ENCODE data around the gene DHTKD1.

DHTKD1 gene

GRCh38 chr10:12051241-12051640 is 17.5 kb upstream of the DHTKD1 start:
- H3K9me3 ChIP-seq (ENCODE audit: severe bottlenecking) = no peaks in the 10 kb centered on the region
- H3K27ac ChIP-seq (ENCODE audit: poor library complexity, severe bottlenecking) = no peak overlapping the region
- no peak for TF ChIP-seq CTCF (IDR thresholded peaks at IDR 0.05; ENCODE audit: poor library complexity, severe bottlenecking)
- H3K4me3 ChIP-seq (ENCODE audit: severe bottlenecking) = no peak overlapping the region
- ATAC-seq (ENCODE audit: low read depth) (no peak), DNase-seq (ENCODE audit: low spot score) (no peak)
- H3K4me1 ChIP-seq (ENCODE audit: insufficient read depth, poor library complexity, severe bottlenecking) = peaks cover 5% of the 10 kb centered on the region
- no peaks in the 10 kb centered on the region for H3K36me3 ChIP-seq (ENCODE audit: low read depth)
- no peaks in the 10 kb centered on the region for H3K27me3 ChIP-seq (ENCODE audit: insufficient read depth, poor library complexity, severe bottlenecking)

GRCh38 chr10:12055732-12056131 is 13.0 kb upstream of the DHTKD1 start:
- no peak for DNase-seq (ENCODE audit: low spot score)
- H3K9me3 ChIP-seq (ENCODE audit: severe bottlenecking) = no peaks in the 10 kb centered on the region
- H3K27ac ChIP-seq (ENCODE audit: poor library complexity, severe bottlenecking) = no peak overlapping the region
- no peaks in the 10 kb centered on the region for H3K27me3 ChIP-seq (ENCODE audit: insufficient read depth, poor library complexity, severe bottlenecking)
- no peak for TF ChIP-seq CTCF (IDR thresholded peaks at IDR 0.05; ENCODE audit: poor library complexity, severe bottlenecking)
- peaks cover 5% of the 10 kb centered on the region for H3K4me1 ChIP-seq (ENCODE audit: insufficient read depth, poor library complexity, severe bottlenecking)
- ATAC-seq (ENCODE audit: low read depth) = no peak
- no peak overlapping the region for H3K4me3 ChIP-seq (ENCODE audit: severe bottlenecking)
- H3K36me3 ChIP-seq (ENCODE audit: low read depth) = no peaks in the 10 kb centered on the region

- no peak for DNase-seq (ENCODE audit: low spot score)
- peaks cover 5% of the 10 kb centered on the region for H3K4me1 ChIP-seq (ENCODE audit: insufficient read depth, poor library complexity, severe bottlenecking)
- H3K9me3 ChIP-seq (ENCODE audit: severe bottlenecking) = no peaks in the 10 kb centered on the region
- ATAC-seq (ENCODE audit: low read depth) = no peak
- H3K36me3 ChIP-seq (ENCODE audit: low read depth) = no peaks in the 10 kb centered on the region
- no peaks in the 10 kb centered on the region for H3K27me3 ChIP-seq (ENCODE audit: insufficient read depth, poor library complexity, severe bottlenecking)
- no peak overlapping the region for H3K4me3 ChIP-seq (ENCODE audit: severe bottlenecking)
- no peak for TF ChIP-seq CTCF (IDR thresholded peaks at IDR 0.05; ENCODE audit: poor library complexity, severe bottlenecking)
- H3K27ac ChIP-seq (ENCODE audit: poor library complexity, severe bottlenecking) = no peak overlapping the region
Measured at GRCh38 chr10:12056748-12057147, 12.0 kb upstream of the DHTKD1 start.

GRCh38 chr10:12061124-12061523 is 7.6 kb upstream of the DHTKD1 start:
- DNase-seq (ENCODE audit: low spot score) (no peak), ATAC-seq (ENCODE audit: low read depth) (no peak)
- TF ChIP-seq CTCF (IDR thresholded peaks at IDR 0.05; ENCODE audit: poor library complexity, severe bottlenecking) = no peak
- Histone ChIP-seq H3K36me3 (ENCODE audit: low read depth) (no peaks in the 10 kb centered on the region), H3K4me3 (ENCODE audit: severe bottlenecking) (no peak overlapping the region), H3K27ac (ENCODE audit: poor library complexity, severe bottlenecking) (no peak overlapping the region), H3K9me3 (ENCODE audit: severe bottlenecking) (no peaks in the 10 kb centered on the region), H3K4me1 (ENCODE audit: insufficient read depth, poor library complexity, severe bottlenecking) (no peaks in the 10 kb centered on the region), H3K27me3 (ENCODE audit: insufficient read depth, poor library complexity, severe bottlenecking) (no peaks in the 10 kb centered on the region)

GRCh38 chr10:12062754-12063482 is 5.8 kb upstream of the DHTKD1 start:
- DNase-seq (ENCODE audit: low spot score) (no peak), ATAC-seq (ENCODE audit: low read depth) (no peak)
- TF ChIP-seq CTCF (IDR thresholded peaks at IDR 0.05; ENCODE audit: poor library complexity, severe bottlenecking) = no peak
- Histone ChIP-seq H3K36me3 (ENCODE audit: low read depth) (no peaks in the 10 kb centered on the region), H3K27me3 (ENCODE audit: insufficient read depth, poor library complexity, severe bottlenecking) (no peaks in the 10 kb centered on the region), H3K4me1 (ENCODE audit: insufficient read depth, poor library complexity, severe bottlenecking) (peaks cover 6% of the 10 kb centered on the region), H3K4me3 (ENCODE audit: severe bottlenecking) (no peak overlapping the region), H3K27ac (ENCODE audit: poor library complexity, severe bottlenecking) (no peak overlapping the region), H3K9me3 (ENCODE audit: severe bottlenecking) (no peaks in the 10 kb centered on the region)

All from RWPE2 (cell line).